H1 (cell line): Measurements from ENCODE around the gene TGFBR2. TPM values are rescaled to one million over a fixed set of nuclear protein-coding genes. Genes with fewer than 3 reads are reported as not detected.

Experiments
- CTCF ChIA-PET: fragments of 300-600 bp; sonication (Branson Sonifier 250); formaldehyde crosslinking; loops from one replicate; lab custom pipeline; 2021; ENCODE audit not compliant: partially characterized antibody; lab: Charles Lee
- POLR2A ChIA-PET: fragments of 300-600 bp; sonication (Branson Sonifier 250); formaldehyde crosslinking; loops from one replicate; lab custom pipeline; 2021; ENCODE audit warnings: inconsistent platforms; ENCODE audit not compliant: partially characterized antibody; lab: Charles Lee
- DNase-seq, 2 experiments: peaks; one replicate each; pipeline versions ENCODE4 v3.0.0 to v3.0.0-alpha.2; 2010 to 2022; ENCODE audit warnings: low spot score in 2 of 2, low read depth in 1 of 2, mixed read lengths in 1 of 2
- FAIRE-seq: peaks from 2 replicates; lab custom pipeline; 2011; peaks lifted over from hg19 to GRCh38; lab: Jason Lieb, UNC
- H2AFZ ChIP-seq: 2 replicates; pipeline ENCODE4 v1.8.1; 2012; ENCODE audit warnings: low read length, inconsistent platforms
- H2AK5ac ChIP-seq: 2 replicates; pipeline ENCODE4 v1.6.1; 2013; ENCODE audit warnings: low read depth, low read length
- H2BK120ac ChIP-seq: replicated peaks from 2 replicates; pipeline ENCODE3; 2013; ENCODE audit warnings: low read depth, low read length, inconsistent platforms
- H2BK12ac ChIP-seq: 2 replicates; pipeline ENCODE4 v1.6.1; 2013; ENCODE audit warnings: low read depth, low read length
- H2BK15ac ChIP-seq: 2 replicates; pipeline ENCODE4 v1.6.1; 2013; ENCODE audit warnings: low read length
- H2BK20ac ChIP-seq: 2 replicates; pipeline ENCODE4 v1.6.1; 2013; ENCODE audit warnings: low read length
- H2BK5ac ChIP-seq: 2 replicates; pipeline ENCODE4 v1.6.1; 2013; ENCODE audit warnings: low read depth, low read length
- H3K14ac ChIP-seq: 2 replicates; pipeline ENCODE4 v1.6.1; 2013; ENCODE audit warnings: inconsistent platforms; ENCODE audit not compliant: insufficient read length
- H3K18ac ChIP-seq: 2 replicates; pipeline ENCODE4 v1.6.1; 2013; ENCODE audit warnings: low read length; ENCODE audit errors: extremely low read depth
- H3K23ac ChIP-seq: 2 replicates; pipeline ENCODE4 v1.6.1; 2013; ENCODE audit warnings: inconsistent platforms; ENCODE audit not compliant: insufficient read length
- H3K23me2 ChIP-seq: 2 replicates; pipeline ENCODE4 v1.6.1; 2013; ENCODE audit warnings: low read depth, low read length
- H3K27ac ChIP-seq: 2 replicates; pipeline ENCODE4 v1.6.1; 2011; ENCODE audit warnings: low read depth, low read length, inconsistent platforms
- H3K27me3 ChIP-seq, 4 experiments: replicated peaks in 1 of 4; 1 replicate in 1 of 4; 2 replicates in 3 of 4; pipeline versions ENCODE4 v1.6.1 to v1.8.1; 2011 to 2013; ENCODE audit warnings: low read length in 3 of 4, mild to moderate bottlenecking in 3 of 4, inconsistent platforms in 2 of 4, mixed read lengths in 2 of 4, moderate library complexity in 1 of 4; ENCODE audit not compliant: control insufficient read depth in 3 of 4, insufficient read depth in 3 of 4; ENCODE audit errors: extremely low read depth in 1 of 4
- H3K36me3 ChIP-seq, 4 experiments: 2 replicates each; pipeline versions ENCODE4 v1.6.1 to v1.8.1; 2011 to 2013; ENCODE audit warnings: mild to moderate bottlenecking in 4 of 4, low read length in 3 of 4, moderate library complexity in 2 of 4, control low read depth in 1 of 4, inconsistent platforms in 1 of 4; ENCODE audit not compliant: insufficient read depth in 4 of 4, control insufficient read depth in 2 of 4
- H3K4ac ChIP-seq: replicated peaks from 2 replicates; pipeline ENCODE3; 2013; ENCODE audit warnings: low read length, low read depth, mixed read lengths, inconsistent platforms; ENCODE audit not compliant: insufficient read length
- H3K4me1 ChIP-seq, 4 experiments: replicated peaks in 1 of 4; 1 replicate in 1 of 4; 2 replicates in 3 of 4; pipeline versions ENCODE4 v1.6.1 to v1.8.1; 2011 to 2013; ENCODE audit warnings: low read length in 3 of 4, inconsistent platforms in 2 of 4, mixed read lengths in 1 of 4; ENCODE audit not compliant: insufficient read depth in 4 of 4, control insufficient read depth in 3 of 4
- H3K4me2 ChIP-seq, 2 experiments: 2 replicates each; pipeline versions ENCODE4 v1.6.1 to v1.8.1; 2011 to 2013; ENCODE audit warnings: low read depth in 2 of 2, low read length in 2 of 2, control low read depth in 1 of 2, inconsistent platforms in 1 of 2, mild to moderate bottlenecking in 1 of 2; ENCODE audit not compliant: insufficient read depth in 1 of 2
- H3K4me3 ChIP-seq, 4 experiments: fragments of 200-600, 300-600 bp in 1 of 4; sonication (generic), shearing (Covaris generic), sonication (Bioruptor Twin) in 1 of 4; 2 replicates each; pipeline versions ENCODE4 v1.5.1 to v1.8.1; 2011 to 2016; ENCODE audit warnings: low read length in 4 of 4, low read depth in 3 of 4, control low read depth in 2 of 4, inconsistent platforms in 2 of 4, mild to moderate bottlenecking in 2 of 4, mixed read lengths in 1 of 4, moderate library complexity in 1 of 4; ENCODE audit not compliant: insufficient read depth in 2 of 4; ENCODE audit errors: extremely low read depth in 1 of 4
- H3K56ac ChIP-seq: replicated peaks from 2 replicates; pipeline ENCODE3; 2013; ENCODE audit warnings: low read depth, mild to moderate bottlenecking, mixed read lengths, low read length, inconsistent platforms; ENCODE audit not compliant: insufficient read length
- H3K79me1 ChIP-seq: 2 replicates; pipeline ENCODE4 v1.6.1; 2013; ENCODE audit warnings: low read depth, low read length, control low read depth
- H3K79me2 ChIP-seq, 2 experiments: 2 replicates each; pipeline versions ENCODE4 v1.6.1 to v1.8.1; 2012 to 2013; ENCODE audit warnings: low read length in 2 of 2, mild to moderate bottlenecking in 2 of 2, inconsistent platforms in 1 of 2; ENCODE audit not compliant: insufficient read depth in 2 of 2, control insufficient read depth in 1 of 2
- H3K9ac ChIP-seq, 4 experiments: replicated peaks in 1 of 4; 1 replicate in 1 of 4; 2 replicates in 3 of 4; pipeline versions ENCODE4 v1.6.1 to v1.8.1; 2011 to 2013; ENCODE audit warnings: low read depth in 3 of 4, low read length in 3 of 4, control low read depth in 2 of 4, mild to moderate bottlenecking in 2 of 4, moderate library complexity in 2 of 4, inconsistent platforms in 1 of 4; ENCODE audit errors: extremely low read depth in 1 of 4
- H3K9me3 ChIP-seq, 2 experiments: 2 replicates each; pipeline versions ENCODE4 v1.6.1 to v1.8.1; 2012 to 2013; ENCODE audit warnings: mild to moderate bottlenecking in 2 of 2, moderate library complexity in 2 of 2, control low read depth in 1 of 2, inconsistent platforms in 1 of 2, low read depth in 1 of 2, low read length in 1 of 2, mixed read lengths in 1 of 2; ENCODE audit not compliant: insufficient read depth in 2 of 2
- H4K20me1 ChIP-seq, 2 experiments: replicated peaks in 1 of 2; 2 replicates each; pipeline versions ENCODE3 to v1.8.1; 2011 to 2013; ENCODE audit warnings: inconsistent platforms in 2 of 2, low read length in 2 of 2, mild to moderate bottlenecking in 1 of 2; ENCODE audit not compliant: insufficient read depth in 2 of 2, control insufficient read depth in 1 of 2
- H4K5ac ChIP-seq: 2 replicates; pipeline ENCODE4 v1.6.1; 2013; ENCODE audit warnings: low read length, low read depth, mixed read lengths, inconsistent platforms; ENCODE audit not compliant: insufficient read length
- H4K8ac ChIP-seq: 2 replicates; pipeline ENCODE4 v1.8.0; 2013; ENCODE audit warnings: mild to moderate bottlenecking, moderate library complexity, low read length, inconsistent platforms; ENCODE audit not compliant: insufficient read depth; ENCODE audit errors: extremely low read depth
- H4K91ac ChIP-seq: replicated peaks from 2 replicates; pipeline ENCODE3; 2013; ENCODE audit warnings: low read length, mixed read lengths, inconsistent platforms; ENCODE audit not compliant: insufficient read length
- ATF2 ChIP-seq: IDR thresholded peaks from 2 replicates; pipeline ENCODE4 v1.6.1; 2012; ENCODE audit warnings: low read length, inconsistent platforms
- ATF3 ChIP-seq: IDR thresholded peaks from 2 replicates; pipeline ENCODE4 v1.6.1; 2011; ENCODE audit warnings: low read depth, mild to moderate bottlenecking, low read length; ENCODE audit not compliant: insufficient read depth
- FOSL1 ChIP-seq: IDR thresholded peaks from 2 replicates; pipeline ENCODE4 v1.6.1; 2011; ENCODE audit warnings: mild to moderate bottlenecking, low read depth, low read length, moderate library complexity; ENCODE audit not compliant: insufficient read depth
- SAP30 ChIP-seq: fragments of 300-600 bp; sonication (generic); IDR thresholded peaks from 2 replicates; pipeline ENCODE4 v1.7.1; 2012; ENCODE audit warnings: low read length, moderate library complexity, mild to moderate bottlenecking, inconsistent platforms; ENCODE audit not compliant: insufficient read depth, insufficient replicate concordance
- TBP ChIP-seq: IDR thresholded peaks from 2 replicates; pipeline ENCODE4 v1.6.1; 2011; ENCODE audit warnings: low read depth, low read length, improper control_type of control experiment
- WGBS, 2 experiments: shearing (Covaris generic) in 1 of 2; methylation state at CpG; one replicate each; pipeline versions ENCODE4 v1.1.6 to v1.1.7; 2013 to 2015; ENCODE audit warnings: low lambda C conversion rate in 2 of 2, mixed read lengths in 2 of 2, inconsistent platforms in 1 of 2, low coverage in 1 of 2, missing lambda C conversion rate in 1 of 2; ENCODE audit not compliant: insufficient replicate concordance in 2 of 2, insufficient coverage in 1 of 2, insufficient read length in 1 of 2; ENCODE audit errors: extremely low coverage in 1 of 2, missing lambda C conversion rate in 1 of 2; 5-methylcytosine and 5-hydroxymethylcytosine counted together
- polyA plus RNA-seq, 7 experiments: library from polyadenylated mRNA; depleted of rRNA in 3 of 7; stranded (reverse) in 5 of 7; unstranded in 2 of 7; fragments of >200 nt in 5 of 7; fragments of 200-250 nt in 2 of 7; gene quantifications; 1 replicate in 5 of 7; 2 replicates in 1 of 7; 4 replicates in 1 of 7; pipeline versions ENCODE4 v1.2.1 to v1.2.3, GENCODE V29; 2011 to 2013; ENCODE audit warnings: missing spikeins in 2 of 7, mixed read lengths in 2 of 7
- total RNA-seq: library from RNA; stranded (reverse); fragmentation: NEBNext Ultra II Directional; extraction: Animal tissue kit (Norgen Biotek cat#: 25700); gene quantifications from 2 replicates; pipeline ENCODE4 v1.2.1, GENCODE V29; 2021

Gene TGFBR2
- total and polyA plus RNA-seq, 2 of the 8 experiments (the other 6 are each of a cell fraction or from before 2014, with no cell fraction given), result 4.2 to 7.4 TPM

- no peaks in the 10 kb centered on the region for H3K36me3 ChIP-seq
- no peak overlapping the region for H3K4me3 ChIP-seq
- 92% methylated on average over 4 of the region's 4 CpGs; no CpG with 5 or more reads in 1 of the 2 experiments for WGBS, 2 experiments
- no peaks in the 10 kb centered on the region; the same call in 1 of the 2 replicates for H3K79me1 ChIP-seq
- H2BK12ac ChIP-seq, result no peak overlapping the region
- no peak for FAIRE-seq
- no peak overlapping the region for H3K56ac ChIP-seq
- H4K20me1 ChIP-seq, result peaks cover 0 to 2% of the 10 kb centered on the region in 2 experiments
- ChIA-PET CTCF (no interaction called here), POLR2A (no interaction called here)
- no peak overlapping the region for H2BK20ac ChIP-seq
- H4K8ac ChIP-seq, result no peak overlapping the region
- no peak overlapping the region for H2AFZ ChIP-seq
- H3K27me3 ChIP-seq, result no peaks in the 10 kb centered on the region
- no peak overlapping the region for H3K23ac ChIP-seq
- no peak overlapping the region for H3K4ac ChIP-seq
- no peak overlapping the region for H3K4me2 ChIP-seq
- no peak overlapping the region for H2BK120ac ChIP-seq
- peak overlapping the region; percentile 89 for H4K91ac ChIP-seq
- H3K9ac ChIP-seq, result no peak overlapping the region
- H2BK5ac ChIP-seq, result no peak overlapping the region
- no peaks in the 10 kb centered on the region for H3K9me3 ChIP-seq
- H3K27ac ChIP-seq, result no peak overlapping the region
- no peak for DNase-seq
- H3K18ac ChIP-seq, result no peak overlapping the region
- no peak overlapping the region for H2BK15ac ChIP-seq
- H4K5ac ChIP-seq, result no peak overlapping the region
- TF ChIP-seq FOSL1 (no peak), ATF2 (no peak), ATF3 (no peak), TBP (no peak), SAP30 (no peak)
- H2AK5ac ChIP-seq, result no peak overlapping the region
- no peak overlapping the region for H3K14ac ChIP-seq
- no peaks in the 10 kb centered on the region; the same call in 1 of the 2 replicates for H3K23me2 ChIP-seq
- no peaks in the 10 kb centered on the region for H3K4me1 ChIP-seq
- peaks cover 3 to 71% of the 10 kb centered on the region in 2 experiments; a peak in 3 of 4 replicates for H3K79me2 ChIP-seq
Observed at GRCh38 chr3:30620402-30621360, 14.3 kb downstream of the TGFBR2 start.
